ENCODE measurements around the gene PCDHA10. TPM values are rescaled to one million over a fixed set of nuclear protein-coding genes. Genes with fewer than 3 reads are reported as not detected.

PCDHA10 gene
- total RNA-seq, 2 experiments from 2014 or later = not detected

DNA sequence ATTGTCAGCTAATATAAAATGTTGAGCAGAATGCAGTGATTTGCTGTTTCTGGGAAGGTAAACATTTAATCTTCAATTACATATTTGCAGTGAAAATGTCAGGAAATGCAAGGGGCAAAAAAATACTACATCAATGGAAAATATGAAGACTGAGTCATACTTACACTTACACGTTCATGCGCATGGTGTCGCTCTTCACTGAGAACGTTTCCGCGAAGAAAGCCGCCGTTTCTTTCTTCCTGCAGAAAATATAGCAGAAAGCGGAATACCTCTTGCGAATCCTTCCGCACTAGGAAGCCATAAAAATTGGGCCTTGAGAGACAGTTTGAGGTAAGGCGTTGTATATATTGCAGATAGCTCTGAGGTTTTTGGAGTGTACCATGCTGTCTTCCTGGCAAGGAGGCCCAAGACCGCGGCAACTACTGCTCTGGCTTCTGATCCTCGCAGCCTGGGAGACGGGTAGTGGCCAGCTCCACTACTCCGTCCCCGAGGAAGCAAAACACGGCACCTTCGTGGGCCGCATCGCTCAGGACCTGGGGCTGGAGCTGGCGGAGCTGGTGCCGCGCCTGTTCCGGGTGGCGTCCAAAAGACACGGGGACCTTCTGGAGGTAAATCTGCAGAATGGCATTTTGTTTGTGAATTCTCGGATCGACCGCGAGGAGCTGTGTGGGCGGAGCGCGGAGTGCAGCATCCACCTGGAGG, 26.3 kb downstream of the PCDHA10 start, which contains the start of gene PCDHA13:
Gene PCDHA13, plus strand, starts transcription at position 236 of the 702 bp plus-strand sequence. Its CDS starts 145 bp downstream, at position 381.
- Histone ChIP-seq H3K36me3 (ENCODE audit: insufficient read depth, low read length) (no peaks in the 10 kb centered on the region), H3K27me3 (ENCODE audit: control insufficient read depth in 1 of 2, insufficient read depth in 2 of 2, low read length in 2 of 2) (peaks cover 13 to 14% of the 10 kb centered on the region in 2 experiments), H3K4me3 (ENCODE audit: low read length) (no peak within 1 kb of the TSS), H3K4me1 (ENCODE audit: insufficient read depth, low read length) (no peaks in the 10 kb centered on the region), H3K27ac (ENCODE audit: low read depth in 1 of 2, low read length in 2 of 2) (no peak within 1 kb of the TSS), H3K9me3 (ENCODE audit: control insufficient read depth in 1 of 2, insufficient read depth in 1 of 2, low read length in 2 of 2) (peaks cover 14 to 39% of the 10 kb centered on the region in 2 experiments)
- ATAC-seq (ENCODE audit: poor library complexity) (no peak), DNase-seq (no peak)
- H3K4me3 Mint-ChIP-seq = no peak within 1 kb of the TSS
- H3K27ac Mint-ChIP-seq = no peak within 1 kb of the TSS
- CTCF ChIA-PET = no interaction called here
- H3K4me1 Mint-ChIP-seq (ENCODE audit: low read depth) = no peaks in the 10 kb centered on the region
- H3K36me3 Mint-ChIP-seq (ENCODE audit: low read depth) = peaks cover 15% of the 10 kb centered on the region
- TF ChIP-seq, protein P1, sequence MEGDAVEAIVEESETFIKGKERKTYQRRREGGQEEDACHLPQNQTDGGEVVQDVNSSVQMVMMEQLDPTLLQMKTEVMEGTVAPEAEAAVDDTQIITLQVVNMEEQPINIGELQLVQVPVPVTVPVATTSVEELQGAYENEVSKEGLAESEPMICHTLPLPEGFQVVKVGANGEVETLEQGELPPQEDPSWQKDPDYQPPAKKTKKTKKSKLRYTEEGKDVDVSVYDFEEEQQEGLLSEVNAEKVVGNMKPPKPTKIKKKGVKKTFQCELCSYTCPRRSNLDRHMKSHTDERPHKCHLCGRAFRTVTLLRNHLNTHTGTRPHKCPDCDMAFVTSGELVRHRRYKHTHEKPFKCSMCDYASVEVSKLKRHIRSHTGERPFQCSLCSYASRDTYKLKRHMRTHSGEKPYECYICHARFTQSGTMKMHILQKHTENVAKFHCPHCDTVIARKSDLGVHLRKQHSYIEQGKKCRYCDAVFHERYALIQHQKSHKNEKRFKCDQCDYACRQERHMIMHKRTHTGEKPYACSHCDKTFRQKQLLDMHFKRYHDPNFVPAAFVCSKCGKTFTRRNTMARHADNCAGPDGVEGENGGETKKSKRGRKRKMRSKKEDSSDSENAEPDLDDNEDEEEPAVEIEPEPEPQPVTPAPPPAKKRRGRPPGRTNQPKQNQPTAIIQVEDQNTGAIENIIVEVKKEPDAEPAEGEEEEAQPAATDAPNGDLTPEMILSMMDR (IDR thresholded peaks at IDR 0.05) = no peak
- peaks cover 56% of the 10 kb centered on the region for H3K27me3 Mint-ChIP-seq
- peaks cover 15% of the 10 kb centered on the region for H3K9me3 Mint-ChIP-seq
- intact Hi-C loops (cut with DNase I, micrococcal nuclease) = no loop called here
- POLR2A ChIA-PET = no interaction called here

DNA sequence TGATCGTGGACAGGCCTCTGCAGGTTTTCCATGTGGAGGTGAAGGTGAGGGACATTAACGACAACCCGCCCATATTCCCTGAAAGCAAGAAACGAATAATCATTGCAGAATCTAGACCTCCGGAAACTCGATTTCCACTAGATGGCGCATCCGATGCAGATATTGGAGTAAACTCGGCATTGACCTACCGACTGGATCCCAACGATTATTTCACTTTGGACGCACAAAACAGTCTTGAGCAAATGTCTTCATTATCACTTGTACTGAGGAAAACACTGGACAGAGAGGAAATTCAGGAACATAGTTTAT, 26.8 kb downstream of the PCDHA10 start:
- Histone ChIP-seq H3K9me3 (ENCODE audit: control insufficient read depth in 1 of 2, insufficient read depth in 1 of 2, low read length in 2 of 2) (peaks cover 14 to 34% of the 10 kb centered on the region in 2 experiments), H3K4me3 (ENCODE audit: low read length) (no peak overlapping the region), H3K36me3 (ENCODE audit: insufficient read depth, low read length) (no peaks in the 10 kb centered on the region), H3K4me1 (ENCODE audit: insufficient read depth, low read length) (no peaks in the 10 kb centered on the region), H3K27ac (ENCODE audit: low read depth in 1 of 2, low read length in 2 of 2) (no peak overlapping the region), H3K27me3 (ENCODE audit: control insufficient read depth in 1 of 2, insufficient read depth in 2 of 2, low read length in 2 of 2) (peaks cover 13 to 14% of the 10 kb centered on the region in 2 experiments)
- peaks cover 18% of the 10 kb centered on the region for H3K36me3 Mint-ChIP-seq (ENCODE audit: low read depth)
- no peak overlapping the region for H3K4me3 Mint-ChIP-seq
- TF ChIP-seq, protein P1 (IDR thresholded peaks at IDR 0.05) = no peak
- POLR2A ChIA-PET = no interaction called here
- no peak overlapping the region for H3K27ac Mint-ChIP-seq
- intact Hi-C loops (cut with DNase I, micrococcal nuclease) = no loop called here
- H3K27me3 Mint-ChIP-seq = peaks cover 59% of the 10 kb centered on the region
- no peak for DNase-seq
- H3K4me1 Mint-ChIP-seq (ENCODE audit: low read depth) = no peaks in the 10 kb centered on the region
- CTCF ChIA-PET = no interaction called here
- ATAC-seq (ENCODE audit: poor library complexity) = no peak
- peaks cover 18% of the 10 kb centered on the region for H3K9me3 Mint-ChIP-seq

DNA sequence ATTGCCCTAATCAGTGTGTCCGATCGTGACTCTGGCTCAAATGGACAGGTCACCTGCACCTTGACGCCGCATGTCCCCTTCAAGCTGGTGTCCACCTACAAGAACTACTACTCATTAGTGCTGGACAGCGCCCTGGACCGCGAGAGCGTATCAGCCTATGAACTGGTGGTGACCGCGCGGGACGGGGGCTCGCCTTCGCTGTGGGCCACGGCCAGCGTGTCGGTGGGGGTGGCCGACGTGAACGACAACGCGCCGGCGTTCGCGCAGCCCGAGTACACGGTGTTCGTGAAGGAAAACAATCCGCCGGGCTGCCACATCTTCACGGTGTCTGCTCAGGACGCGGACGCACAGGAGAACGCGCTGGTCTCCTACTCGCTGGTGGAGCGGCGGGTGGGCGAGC, 27.7 kb downstream of the PCDHA10 start:
- H3K4me3 Mint-ChIP-seq = no peak overlapping the region
- CTCF ChIA-PET = no interaction called here
- intact Hi-C loops (cut with DNase I, micrococcal nuclease) = no loop called here
- Histone ChIP-seq H3K36me3 (ENCODE audit: insufficient read depth, low read length) (no peaks in the 10 kb centered on the region), H3K4me3 (ENCODE audit: low read length) (no peak overlapping the region), H3K9me3 (ENCODE audit: control insufficient read depth in 1 of 2, insufficient read depth in 1 of 2, low read length in 2 of 2) (peaks cover 14 to 33% of the 10 kb centered on the region in 2 experiments), H3K27me3 (ENCODE audit: control insufficient read depth in 1 of 2, insufficient read depth in 2 of 2, low read length in 2 of 2) (peaks cover 12 to 14% of the 10 kb centered on the region in 2 experiments), H3K27ac (ENCODE audit: low read depth in 1 of 2, low read length in 2 of 2) (no peak overlapping the region), H3K4me1 (ENCODE audit: insufficient read depth, low read length) (no peaks in the 10 kb centered on the region)
- peaks cover 19% of the 10 kb centered on the region for H3K36me3 Mint-ChIP-seq (ENCODE audit: low read depth)
- no peaks in the 10 kb centered on the region for H3K4me1 Mint-ChIP-seq (ENCODE audit: low read depth)
- POLR2A ChIA-PET = no interaction called here
- TF ChIP-seq, protein P1 (IDR thresholded peaks at IDR 0.05) = no peak
- H3K27me3 Mint-ChIP-seq = peaks cover 59% of the 10 kb centered on the region
- no peak overlapping the region for H3K27ac Mint-ChIP-seq
- ATAC-seq (ENCODE audit: poor library complexity) (no peak), DNase-seq (no peak)
- H3K9me3 Mint-ChIP-seq = peaks cover 18% of the 10 kb centered on the region

Measured in CD4-positive, alpha-beta T cell (primary cell).